GM23338 (cell line): ENCODE measurements around the gene UNC93B1. TPM values are rescaled to one million over a fixed set of nuclear protein-coding genes. Genes with fewer than 3 reads are reported as not detected.

Experiments
- ATAC-seq: fragments of 200-7000 bp; cut with Tn5 transposase; 3 replicates; pipeline ENCODE4 v1.9.1; 2020
- DNase-seq: peaks from one replicate; pipeline ENCODE4 v3.0.0-alpha.2; 2015; ENCODE audit warnings: low spot score
- H2AFZ ChIP-seq: fragments of 200-600 bp; sonication (generic); 2 replicates; pipeline ENCODE4 v1.8.0; 2016; ENCODE audit warnings: antibody characterized with exemption, mild to moderate bottlenecking, moderate library complexity
- H3F3A ChIP-seq: fragments of 200-600 bp; sonication (generic); replicated peaks from 2 replicates; pipeline ENCODE4 v1.8.0; 2017; ENCODE audit warnings: antibody characterized with exemption, mixed run types, low read depth
- H3K27ac ChIP-seq: fragments of 200-600 bp; sonication (generic); 2 replicates; pipeline ENCODE4 v1.6.1; 2016; ENCODE audit warnings: low read depth
- H3K27me3 ChIP-seq: fragments of 200-600 bp; sonication (generic); 2 replicates; pipeline ENCODE4 v1.8.0; 2016; ENCODE audit warnings: mild to moderate bottlenecking, mixed run types, moderate library complexity; ENCODE audit not compliant: insufficient read depth
- H3K36me3 ChIP-seq: fragments of 200-600 bp; sonication (generic); 2 replicates; pipeline ENCODE4 v1.8.0; 2016; ENCODE audit warnings: mild to moderate bottlenecking; ENCODE audit not compliant: insufficient read depth
- H3K4me1 ChIP-seq: fragments of 200-600 bp; sonication (generic); 2 replicates; pipeline ENCODE4 v1.8.0; 2016; ENCODE audit warnings: mild to moderate bottlenecking, moderate library complexity; ENCODE audit not compliant: insufficient read depth
- H3K4me2 ChIP-seq: fragments of 200-600 bp; sonication (generic); 2 replicates; pipeline ENCODE4 v1.7.1; 2017; ENCODE audit warnings: mixed run types
- H3K4me3 ChIP-seq: fragments of 200-600 bp; sonication (generic); 2 replicates; pipeline ENCODE4 v1.6.1; 2016; ENCODE audit warnings: mixed run types
- H3K79me2 ChIP-seq: fragments of 200-600 bp; sonication (generic); replicated peaks from 2 replicates; pipeline ENCODE4 v1.8.0; 2017; ENCODE audit warnings: mild to moderate bottlenecking; ENCODE audit not compliant: insufficient read depth
- H3K9me2 ChIP-seq: fragments of 200-600 bp; sonication (generic); 2 replicates; pipeline ENCODE4 v1.8.0; 2017; ENCODE audit not compliant: insufficient read depth
- H4K20me1 ChIP-seq: fragments of 200-600 bp; sonication (generic); replicated peaks from 2 replicates; pipeline ENCODE4 v1.8.0; 2017; ENCODE audit warnings: mild to moderate bottlenecking; ENCODE audit not compliant: insufficient read depth
- H3K27ac Mint-ChIP-seq: 2 replicates; pipeline ENCODE4 v1.8.0; 2020; ENCODE audit warnings: inconsistent platforms, mild to moderate bottlenecking, moderate library complexity, mixed read lengths
- H3K27me3 Mint-ChIP-seq: 3 replicates; pipeline ENCODE4 v1.8.0; 2022; ENCODE audit warnings: low read depth, mild to moderate bottlenecking, moderate library complexity, mixed read lengths, inconsistent platforms; ENCODE audit not compliant: insufficient read depth, poor library complexity
- H3K36me3 Mint-ChIP-seq: 3 replicates; pipeline ENCODE4 v1.8.0; 2021; ENCODE audit warnings: low read depth, mild to moderate bottlenecking, inconsistent platforms, moderate library complexity, mixed read lengths
- H3K4me1 Mint-ChIP-seq: 3 replicates; pipeline ENCODE4 v1.8.0; 2020; ENCODE audit warnings: mild to moderate bottlenecking, inconsistent platforms, mixed read lengths
- H3K4me3 Mint-ChIP-seq: 3 replicates; pipeline ENCODE4 v1.8.0; 2021; ENCODE audit warnings: moderate library complexity, mild to moderate bottlenecking, inconsistent platforms, mixed read lengths
- H3K9me3 Mint-ChIP-seq: 3 replicates; pipeline ENCODE4 v1.8.0; 2020; ENCODE audit warnings: moderate library complexity, mild to moderate bottlenecking, inconsistent platforms, mixed read lengths
- CREB1 ChIP-seq: fragments of 250-450 bp; sonication (Bioruptor Pico); IDR thresholded peaks from 2 replicates; pipeline ENCODE4 v1.5.0; 2020; ENCODE audit warnings: low read depth, mild to moderate bottlenecking, moderate library complexity
- CTCF ChIP-seq, 2 experiments: fragments of 200-600 bp in 1 of 2; sonication (generic) in 1 of 2; conservative IDR thresholded peaks; 2 replicates each; pipeline versions ENCODE4 v1.5.1 to v1.6.1; 2016 to 2017; ENCODE audit warnings: antibody characterized with exemption in 2 of 2, low read depth in 2 of 2, mild to moderate bottlenecking in 2 of 2, moderate library complexity in 1 of 2
- ETS1 ChIP-seq: IDR thresholded peaks from 2 replicates; pipeline ENCODE4 v1.6.1; 2016; ENCODE audit warnings: antibody characterized with exemption
- EZH2 ChIP-seq: fragments of 200-600 bp; sonication (generic); IDR thresholded peaks from one replicate; pipeline ENCODE4 v1.8.0; 2017; ENCODE audit warnings: antibody characterized with exemption, mild to moderate bottlenecking, low read depth; ENCODE audit not compliant: unreplicated experiment
- EZH2phosphoT487 ChIP-seq: fragments of 200-600 bp; sonication (generic); IDR thresholded peaks from one replicate; pipeline ENCODE4 v1.8.1; 2018; ENCODE audit warnings: antibody characterized with exemption; ENCODE audit not compliant: unreplicated experiment
- JUNB ChIP-seq: IDR thresholded peaks from one replicate; pipeline ENCODE4 v1.6.1; 2016; ENCODE audit warnings: antibody characterized with exemption; ENCODE audit not compliant: unreplicated experiment
- NANOG ChIP-seq: IDR thresholded peaks from 2 replicates; pipeline ENCODE4 v1.6.1; 2016; ENCODE audit warnings: antibody characterized with exemption, borderline replicate concordance
- POLR2AphosphoS5 ChIP-seq: IDR thresholded peaks from 2 replicates; pipeline ENCODE4 v1.6.1; 2016; ENCODE audit warnings: antibody characterized with exemption, low read depth
- REST ChIP-seq: IDR thresholded peaks from one replicate; pipeline ENCODE4 v1.6.1; 2018; ENCODE audit warnings: antibody characterized with exemption; ENCODE audit not compliant: unreplicated experiment
- STAT1 ChIP-seq: IDR thresholded peaks from one replicate; pipeline ENCODE4 v1.6.1; 2016; ENCODE audit warnings: antibody characterized with exemption; ENCODE audit not compliant: unreplicated experiment
- ZNF114 ChIP-seq: fragments of 250-450 bp; sonication (Bioruptor Pico); IDR thresholded peaks from 2 replicates; pipeline ENCODE4 v1.5.0; 2020; ENCODE audit warnings: mild to moderate bottlenecking, moderate library complexity
- ZNF331 ChIP-seq: fragments of 250-450 bp; sonication (Bioruptor Pico); IDR thresholded peaks from 2 replicates; pipeline ENCODE4 v1.5.0; 2020; ENCODE audit warnings: low read depth, mild to moderate bottlenecking, moderate library complexity
- ZNF462 ChIP-seq: fragments of 250-450 bp; sonication (Bioruptor Pico); IDR thresholded peaks from 2 replicates; pipeline ENCODE4 v1.5.0; 2020; ENCODE audit warnings: mild to moderate bottlenecking, moderate library complexity
- polyA plus RNA-seq: library from polyadenylated mRNA; unstranded; fragments of >200 nt; fragmentation: Nextera tagmentation; extraction: Ambion mirVana; gene quantifications from 2 replicates; pipeline ENCODE4 v1.2.1, GENCODE V29; 2016
- total RNA-seq: library from RNA; depleted of rRNA; stranded (reverse); fragments of >200 nt; shearing (Covaris generic); gene quantifications from 2 replicates; pipeline ENCODE4 v1.2.3, GENCODE V29; 2014

UNC93B1 gene
- total and polyA plus RNA-seq, 2 experiments from 2014 or later, result 16.2 to 34.4 TPM

GRCh38 chr11:68016161-68016903 lies 12.4 kb upstream of the UNC93B1 start:
- Mint-ChIP-seq H3K36me3 (no peaks in the 10 kb centered on the region), H3K4me1 (peaks cover 14% of the 10 kb centered on the region), H3K4me3 (no peak overlapping the region), H3K27me3 (peaks cover 15% of the 10 kb centered on the region), H3K27ac (no peak overlapping the region), H3K9me3 (no peaks in the 10 kb centered on the region)
- no peak for TF ChIP-seq STAT1
- TF ChIP-seq CTCF (conservative IDR thresholded peaks at IDR 0.05; ENCODE audit: low read depth in 2 of 2), result no peak
- TF ChIP-seq REST, result no peak
- no peak for TF ChIP-seq ZNF462
- TF ChIP-seq EZH2phosphoT487, result no peak
- TF ChIP-seq POLR2AphosphoS5, result no peak
- TF ChIP-seq ZNF114 (CRISPR knock-in tag), result no peak
- TF ChIP-seq ZNF331, result no peak
- no peak for TF ChIP-seq CREB1 (CRISPR knock-in tag)
- TF ChIP-seq EZH2, result no peak
- TF ChIP-seq JUNB, result no peak
- no peak for TF ChIP-seq NANOG
- TF ChIP-seq ETS1, result no peak
- H3K4me1 ChIP-seq, result no peaks in the 10 kb centered on the region
- H3K4me2 ChIP-seq, result no peak overlapping the region
- no peaks in the 10 kb centered on the region for H4K20me1 ChIP-seq
- H3F3A ChIP-seq, result no peaks in the 10 kb centered on the region
- no peaks in the 10 kb centered on the region for H3K9me2 ChIP-seq
- H3K79me2 ChIP-seq, result no peaks in the 10 kb centered on the region
- H3K36me3 ChIP-seq, result no peaks in the 10 kb centered on the region
- no peaks in the 10 kb centered on the region for H3K27me3 ChIP-seq
- ATAC-seq (no peak), DNase-seq (no peak)
- H2AFZ ChIP-seq, result no peak overlapping the region
- no peak overlapping the region for H3K27ac ChIP-seq
- no peak overlapping the region for H3K4me3 ChIP-seq
